ENCODE data around the gene HSD11B2.

HSD11B2 gene

DNA sequence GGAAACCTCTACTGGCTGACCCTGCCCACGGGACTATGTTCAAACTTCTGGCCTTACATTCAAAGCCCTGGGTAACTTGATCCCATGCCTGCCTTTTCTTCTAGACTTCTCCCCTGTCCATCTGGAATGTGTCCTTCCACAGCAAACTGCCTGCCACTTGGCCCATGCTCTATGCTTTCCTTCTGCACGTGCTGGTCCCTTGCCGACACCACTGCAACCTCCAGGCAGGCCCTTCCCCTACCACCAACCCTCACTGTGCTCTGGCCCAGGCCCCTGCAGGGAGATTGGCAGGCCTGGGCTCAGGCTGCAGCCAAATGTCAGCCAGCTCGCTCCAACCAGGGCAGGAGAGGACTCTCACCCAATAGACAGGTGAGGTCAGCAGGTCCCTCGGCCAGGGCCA lies 11.0 kb downstream of the HSD11B2 start:
- no peak for FAIRE-seq
- DNase-seq (ENCODE audit: insufficient read length, low spot score) = no peak
- TF ChIP-seq POLR2AphosphoS5 (IDR thresholded peaks at IDR 0.05; ENCODE audit: low read depth, low read length) (no peak), TAF1 (IDR thresholded peaks at IDR 0.05; ENCODE audit: low read depth, low read length) (no peak), POLR2A (IDR thresholded peaks at IDR 0.05; ENCODE audit: low read depth, low read length) (no peak), POU2F2 (IDR thresholded peaks at IDR 0.05; ENCODE audit: low read depth, low read length) (no peak), SPI1 (IDR thresholded peaks at IDR 0.05; ENCODE audit: low read depth, low read length) (no peak)

DNA sequence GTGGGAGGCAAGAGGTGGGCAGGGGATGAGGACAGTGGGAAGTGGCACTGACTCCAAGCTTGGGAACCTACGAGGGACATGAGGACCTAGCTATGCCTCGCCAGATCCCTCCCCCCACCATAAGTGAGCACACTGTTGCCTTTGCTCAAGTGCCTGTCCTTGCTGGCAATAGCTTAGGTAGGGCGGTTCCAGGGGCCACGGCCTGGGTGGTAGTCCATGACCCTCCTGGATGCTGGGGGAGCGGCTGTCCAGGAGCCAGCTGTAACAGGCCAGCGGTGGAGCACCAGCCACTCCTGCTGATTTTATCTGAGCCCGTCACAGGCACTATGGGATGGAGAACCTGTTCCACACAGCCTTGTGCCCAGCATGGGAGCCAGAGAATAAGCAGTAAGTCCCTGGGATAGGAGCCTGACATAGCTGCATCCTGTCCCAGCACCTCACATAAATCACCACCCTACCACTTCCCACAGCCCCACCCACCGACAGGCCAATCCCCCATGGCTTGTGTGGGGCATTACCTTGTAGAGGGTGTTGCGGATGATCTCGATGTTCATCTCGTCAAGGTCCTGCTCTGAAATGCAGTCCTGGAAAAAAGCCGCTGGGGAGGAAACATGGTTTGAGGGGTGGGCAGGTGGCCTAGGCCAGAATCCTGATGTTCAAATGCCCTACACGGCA lies 11.8 kb downstream of the HSD11B2 start:
- no peak for DNase-seq (ENCODE audit: insufficient read length, low spot score)
- no peak for FAIRE-seq
- no peak for TF ChIP-seq TAF1 (IDR thresholded peaks at IDR 0.05; ENCODE audit: low read depth, low read length)
- no peak for TF ChIP-seq SPI1 (IDR thresholded peaks at IDR 0.05; ENCODE audit: low read depth, low read length)
- TF ChIP-seq PAX5 (IDR thresholded peaks at IDR 0.05; ENCODE audit: insufficient read depth, low read length, severe bottlenecking) = no peak
- no peak for TF ChIP-seq POU2F2 (IDR thresholded peaks at IDR 0.05; ENCODE audit: low read depth, low read length)
- TF ChIP-seq POLR2AphosphoS5 (IDR thresholded peaks at IDR 0.05; ENCODE audit: low read depth, low read length) = no peak
- no peak for TF ChIP-seq POLR2A (IDR thresholded peaks at IDR 0.05; ENCODE audit: low read depth, low read length)

DNA sequence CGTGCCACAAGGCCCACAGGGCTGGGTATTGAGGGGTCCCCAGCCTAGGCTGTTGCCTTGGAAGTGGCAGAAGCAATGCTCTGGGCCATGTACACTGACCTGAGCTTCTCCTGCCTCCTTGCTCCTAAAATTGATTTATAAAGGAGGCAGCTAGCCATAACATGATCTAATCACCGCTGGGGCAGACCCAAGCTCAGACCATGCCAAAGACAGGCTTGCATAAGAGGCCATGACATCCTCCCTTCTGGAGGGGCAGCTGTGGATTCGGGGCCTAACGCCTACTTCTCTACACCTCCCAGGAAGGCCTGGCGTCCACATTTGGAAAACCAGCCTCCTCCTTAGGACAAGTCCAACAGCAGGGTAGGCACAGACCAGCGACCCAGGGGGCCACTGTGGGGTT lies 12.3 kb downstream of the HSD11B2 start:
- DNase-seq (ENCODE audit: insufficient read length, low spot score) = no peak
- no peak for TF ChIP-seq PAX5 (IDR thresholded peaks at IDR 0.05; ENCODE audit: insufficient read depth, low read length, severe bottlenecking)
- TF ChIP-seq SPI1 (IDR thresholded peaks at IDR 0.05; ENCODE audit: low read depth, low read length) = no peak
- TF ChIP-seq POLR2AphosphoS5 (IDR thresholded peaks at IDR 0.05; ENCODE audit: low read depth, low read length) = no peak
- no peak for TF ChIP-seq POLR2A (IDR thresholded peaks at IDR 0.05; ENCODE audit: low read depth, low read length)
- no peak for TF ChIP-seq POU2F2 (IDR thresholded peaks at IDR 0.05; ENCODE audit: low read depth, low read length)
- TF ChIP-seq TAF1 (IDR thresholded peaks at IDR 0.05; ENCODE audit: low read depth, low read length) = no peak
- no peak for FAIRE-seq

DNA sequence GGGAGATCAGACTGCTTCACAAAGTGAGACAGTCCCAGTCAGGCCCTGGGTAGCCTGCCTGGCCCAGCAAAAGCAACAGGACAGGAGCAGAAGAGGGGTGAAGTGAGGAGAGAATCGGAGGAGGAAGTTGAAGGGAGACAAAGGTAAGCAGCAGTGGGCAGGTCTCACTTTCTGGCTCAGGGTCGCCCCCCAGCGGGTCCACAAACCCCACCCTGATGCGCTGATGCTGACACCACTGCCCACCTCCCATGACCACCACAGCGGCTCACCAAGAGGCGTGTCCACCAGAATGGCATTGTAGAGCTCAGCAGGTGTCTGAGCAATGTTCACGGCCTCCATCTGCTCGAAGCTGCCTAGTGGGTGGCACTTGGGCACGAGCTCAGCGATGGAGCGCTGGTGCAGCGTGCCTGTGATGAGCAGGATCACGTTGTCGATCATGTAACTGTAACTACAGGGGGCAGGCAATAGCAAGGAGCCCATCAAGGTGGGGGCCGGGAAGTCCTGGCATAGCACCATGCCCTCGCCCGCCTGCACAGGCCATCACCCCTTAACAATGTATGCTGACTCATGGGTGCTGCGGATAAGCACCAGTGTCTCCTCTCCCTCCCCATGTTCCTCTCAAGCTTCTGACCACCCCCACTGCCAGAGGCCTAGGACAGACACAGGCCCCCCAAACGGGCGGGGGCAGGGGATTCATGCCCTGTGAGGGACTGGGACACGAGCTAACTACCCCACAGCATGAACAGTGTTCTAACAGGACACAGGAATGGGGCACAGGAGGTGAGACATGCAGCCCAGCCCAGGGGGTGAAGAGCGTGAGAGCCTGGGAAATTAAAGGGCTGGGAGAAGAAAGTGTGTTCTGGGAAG lies 13.6 kb downstream of the HSD11B2 start:
- no peak for FAIRE-seq
- no peak for DNase-seq (ENCODE audit: insufficient read length, low spot score)
- no peak for TF ChIP-seq POU2F2 (IDR thresholded peaks at IDR 0.05; ENCODE audit: low read depth, low read length)
- TF ChIP-seq TAF1 (IDR thresholded peaks at IDR 0.05; ENCODE audit: low read depth, low read length) = no peak
- no peak for TF ChIP-seq POLR2AphosphoS5 (IDR thresholded peaks at IDR 0.05; ENCODE audit: low read depth, low read length)
- TF ChIP-seq PAX5 (IDR thresholded peaks at IDR 0.05; ENCODE audit: insufficient read depth, low read length, severe bottlenecking) = no peak
- TF ChIP-seq POLR2A (IDR thresholded peaks at IDR 0.05; ENCODE audit: low read depth, low read length) = no peak
- TF ChIP-seq SPI1 (IDR thresholded peaks at IDR 0.05; ENCODE audit: low read depth, low read length) = no peak

DNA sequence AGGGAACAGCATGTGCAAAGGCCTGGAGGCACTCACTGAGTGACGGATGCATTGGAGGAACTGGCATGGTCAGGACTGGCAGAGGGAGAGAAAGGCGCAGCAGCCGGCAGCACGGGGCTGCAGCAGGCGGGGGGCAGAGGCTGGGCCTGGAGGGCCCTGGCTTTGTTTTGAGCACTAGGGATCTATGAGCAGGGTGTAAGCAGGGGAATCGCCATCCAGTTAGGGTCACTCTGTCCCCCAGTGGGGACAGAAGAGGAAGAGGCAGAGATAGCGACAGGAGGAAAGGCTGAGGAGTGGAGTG lies 14.2 kb downstream of the HSD11B2 start:
- FAIRE-seq (no peak), DNase-seq (ENCODE audit: insufficient read length, low spot score) (no peak)
- TF ChIP-seq TAF1 (IDR thresholded peaks at IDR 0.05; ENCODE audit: low read depth, low read length) (no peak), POLR2AphosphoS5 (IDR thresholded peaks at IDR 0.05; ENCODE audit: low read depth, low read length) (no peak), POU2F2 (IDR thresholded peaks at IDR 0.05; ENCODE audit: low read depth, low read length) (no peak), POLR2A (IDR thresholded peaks at IDR 0.05; ENCODE audit: low read depth, low read length) (no peak), PAX5 (IDR thresholded peaks at IDR 0.05; ENCODE audit: insufficient read depth, low read length, severe bottlenecking) (no peak)

- FAIRE-seq (no peak), DNase-seq (ENCODE audit: insufficient read length, low spot score) (no peak)
- no peak for TF ChIP-seq POLR2AphosphoS5 (IDR thresholded peaks at IDR 0.05; ENCODE audit: low read depth, low read length)
- no peak for TF ChIP-seq SPI1 (IDR thresholded peaks at IDR 0.05; ENCODE audit: low read depth, low read length)
- TF ChIP-seq PAX5 (IDR thresholded peaks at IDR 0.05; ENCODE audit: insufficient read depth, low read length, severe bottlenecking) = no peak
- no peak for TF ChIP-seq TAF1 (IDR thresholded peaks at IDR 0.05; ENCODE audit: low read depth, low read length)
- no peak for TF ChIP-seq POLR2A (IDR thresholded peaks at IDR 0.05; ENCODE audit: low read depth, low read length)
- no peak for TF ChIP-seq POU2F2 (IDR thresholded peaks at IDR 0.05; ENCODE audit: low read depth, low read length)
Measured at GRCh38 chr16:67445441-67445912, 14.6 kb downstream of the HSD11B2 start.

- TF ChIP-seq SPI1 (IDR thresholded peaks at IDR 0.05; ENCODE audit: low read depth, low read length) (no peak), TAF1 (IDR thresholded peaks at IDR 0.05; ENCODE audit: low read depth, low read length) (no peak), POU2F2 (IDR thresholded peaks at IDR 0.05; ENCODE audit: low read depth, low read length) (no peak), POLR2A (IDR thresholded peaks at IDR 0.05; ENCODE audit: low read depth, low read length) (no peak)
- DNase-seq (ENCODE audit: insufficient read length, low spot score) (no peak), FAIRE-seq (no peak)
Measured at GRCh38 chr16:67445913-67446907, 15.3 kb downstream of the HSD11B2 start.

GRCh38 chr16:67446968-67447507 lies 16.1 kb downstream of the HSD11B2 start:
- no peak for TF ChIP-seq POLR2AphosphoS5 (IDR thresholded peaks at IDR 0.05; ENCODE audit: low read depth, low read length)
- TF ChIP-seq SPI1 (IDR thresholded peaks at IDR 0.05; ENCODE audit: low read depth, low read length) = no peak
- no peak for TF ChIP-seq POLR2A (IDR thresholded peaks at IDR 0.05; ENCODE audit: low read depth, low read length)
- no peak for TF ChIP-seq POU2F2 (IDR thresholded peaks at IDR 0.05; ENCODE audit: low read depth, low read length)
- TF ChIP-seq TAF1 (IDR thresholded peaks at IDR 0.05; ENCODE audit: low read depth, low read length) = no peak
- TF ChIP-seq PAX5 (IDR thresholded peaks at IDR 0.05; ENCODE audit: insufficient read depth, low read length, severe bottlenecking) = no peak
- FAIRE-seq (no peak), DNase-seq (ENCODE audit: insufficient read length, low spot score) (no peak)
